ENCODE measurements around the gene OTULIN.

GRCh38 chr5:14686517-14686916, 22.0 kb downstream of the OTULIN start:
- TF ChIP-seq ZFP30 (CRISPR knock-in tag; IDR thresholded peaks at IDR 0.05) (no peak), TOX (CRISPR knock-in tag; IDR thresholded peaks at IDR 0.05; ENCODE audit: borderline replicate concordance) (no peak), RARB (CRISPR knock-in tag; IDR thresholded peaks at IDR 0.05) (no peak)

Measured in SK-N-SH treated with all-trans-retinoic acid at 6 μM for 48 hours (cell line).